H1 (cell line): ENCODE measurements around the gene PHF13. TPM values are rescaled to one million over a fixed set of nuclear protein-coding genes. Genes with fewer than 3 reads are reported as not detected.
A peak's percentile ranks its signal among the peaks of the same experiment; 100 is the strongest.

Experiments
- CTCF ChIA-PET: fragments of 300-600 bp; sonication (Branson Sonifier 250); formaldehyde crosslinking; loops from one replicate; lab custom pipeline; 2021; ENCODE audit not compliant: partially characterized antibody; lab: Charles Lee
- POLR2A ChIA-PET: fragments of 300-600 bp; sonication (Branson Sonifier 250); formaldehyde crosslinking; loops from one replicate; lab custom pipeline; 2021; ENCODE audit warnings: inconsistent platforms; ENCODE audit not compliant: partially characterized antibody; lab: Charles Lee
- DNase-seq, 2 experiments: peaks; one replicate each; pipeline versions ENCODE4 v3.0.0 to v3.0.0-alpha.2; 2010 to 2022; ENCODE audit warnings: low spot score in 2 of 2, low read depth in 1 of 2, mixed read lengths in 1 of 2
- FAIRE-seq: peaks from 2 replicates; lab custom pipeline; 2011; peaks lifted over from hg19 to GRCh38; lab: Jason Lieb, UNC
- H2AFZ ChIP-seq: 2 replicates; pipeline ENCODE4 v1.8.1; 2012; ENCODE audit warnings: low read length, inconsistent platforms
- H2AK5ac ChIP-seq: 2 replicates; pipeline ENCODE4 v1.6.1; 2013; ENCODE audit warnings: low read depth, low read length
- H2BK120ac ChIP-seq: replicated peaks from 2 replicates; pipeline ENCODE3; 2013; ENCODE audit warnings: low read depth, low read length, inconsistent platforms
- H2BK12ac ChIP-seq: 2 replicates; pipeline ENCODE4 v1.6.1; 2013; ENCODE audit warnings: low read depth, low read length
- H2BK15ac ChIP-seq: 2 replicates; pipeline ENCODE4 v1.6.1; 2013; ENCODE audit warnings: low read length
- H2BK20ac ChIP-seq: 2 replicates; pipeline ENCODE4 v1.6.1; 2013; ENCODE audit warnings: low read length
- H2BK5ac ChIP-seq: 2 replicates; pipeline ENCODE4 v1.6.1; 2013; ENCODE audit warnings: low read depth, low read length
- H3K14ac ChIP-seq: 2 replicates; pipeline ENCODE4 v1.6.1; 2013; ENCODE audit warnings: inconsistent platforms; ENCODE audit not compliant: insufficient read length
- H3K18ac ChIP-seq: 2 replicates; pipeline ENCODE4 v1.6.1; 2013; ENCODE audit warnings: low read length; ENCODE audit errors: extremely low read depth
- H3K23ac ChIP-seq: 2 replicates; pipeline ENCODE4 v1.6.1; 2013; ENCODE audit warnings: inconsistent platforms; ENCODE audit not compliant: insufficient read length
- H3K23me2 ChIP-seq: 2 replicates; pipeline ENCODE4 v1.6.1; 2013; ENCODE audit warnings: low read depth, low read length
- H3K27ac ChIP-seq: 2 replicates; pipeline ENCODE4 v1.6.1; 2011; ENCODE audit warnings: low read depth, low read length, inconsistent platforms
- H3K27me3 ChIP-seq, 4 experiments: replicated peaks in 1 of 4; 1 replicate in 1 of 4; 2 replicates in 3 of 4; pipeline versions ENCODE4 v1.6.1 to v1.8.1; 2011 to 2013; ENCODE audit warnings: low read length in 3 of 4, mild to moderate bottlenecking in 3 of 4, inconsistent platforms in 2 of 4, mixed read lengths in 2 of 4, moderate library complexity in 1 of 4; ENCODE audit not compliant: control insufficient read depth in 3 of 4, insufficient read depth in 3 of 4; ENCODE audit errors: extremely low read depth in 1 of 4
- H3K36me3 ChIP-seq, 4 experiments: 2 replicates each; pipeline versions ENCODE4 v1.6.1 to v1.8.1; 2011 to 2013; ENCODE audit warnings: mild to moderate bottlenecking in 4 of 4, low read length in 3 of 4, moderate library complexity in 2 of 4, control low read depth in 1 of 4, inconsistent platforms in 1 of 4; ENCODE audit not compliant: insufficient read depth in 4 of 4, control insufficient read depth in 2 of 4
- H3K4ac ChIP-seq: replicated peaks from 2 replicates; pipeline ENCODE3; 2013; ENCODE audit warnings: low read length, low read depth, mixed read lengths, inconsistent platforms; ENCODE audit not compliant: insufficient read length
- H3K4me1 ChIP-seq, 4 experiments: replicated peaks in 1 of 4; 1 replicate in 1 of 4; 2 replicates in 3 of 4; pipeline versions ENCODE4 v1.6.1 to v1.8.1; 2011 to 2013; ENCODE audit warnings: low read length in 3 of 4, inconsistent platforms in 2 of 4, mixed read lengths in 1 of 4; ENCODE audit not compliant: insufficient read depth in 4 of 4, control insufficient read depth in 3 of 4
- H3K4me2 ChIP-seq, 2 experiments: 2 replicates each; pipeline versions ENCODE4 v1.6.1 to v1.8.1; 2011 to 2013; ENCODE audit warnings: low read depth in 2 of 2, low read length in 2 of 2, control low read depth in 1 of 2, inconsistent platforms in 1 of 2, mild to moderate bottlenecking in 1 of 2; ENCODE audit not compliant: insufficient read depth in 1 of 2
- H3K4me3 ChIP-seq, 4 experiments: fragments of 200-600, 300-600 bp in 1 of 4; sonication (generic), shearing (Covaris generic), sonication (Bioruptor Twin) in 1 of 4; 2 replicates each; pipeline versions ENCODE4 v1.5.1 to v1.8.1; 2011 to 2016; ENCODE audit warnings: low read length in 4 of 4, low read depth in 3 of 4, control low read depth in 2 of 4, inconsistent platforms in 2 of 4, mild to moderate bottlenecking in 2 of 4, mixed read lengths in 1 of 4, moderate library complexity in 1 of 4; ENCODE audit not compliant: insufficient read depth in 2 of 4; ENCODE audit errors: extremely low read depth in 1 of 4
- H3K56ac ChIP-seq: replicated peaks from 2 replicates; pipeline ENCODE3; 2013; ENCODE audit warnings: low read depth, mild to moderate bottlenecking, mixed read lengths, low read length, inconsistent platforms; ENCODE audit not compliant: insufficient read length
- H3K79me1 ChIP-seq: 2 replicates; pipeline ENCODE4 v1.6.1; 2013; ENCODE audit warnings: low read depth, low read length, control low read depth
- H3K79me2 ChIP-seq, 2 experiments: 2 replicates each; pipeline versions ENCODE4 v1.6.1 to v1.8.1; 2012 to 2013; ENCODE audit warnings: low read length in 2 of 2, mild to moderate bottlenecking in 2 of 2, inconsistent platforms in 1 of 2; ENCODE audit not compliant: insufficient read depth in 2 of 2, control insufficient read depth in 1 of 2
- H3K9ac ChIP-seq, 4 experiments: replicated peaks in 1 of 4; 1 replicate in 1 of 4; 2 replicates in 3 of 4; pipeline versions ENCODE4 v1.6.1 to v1.8.1; 2011 to 2013; ENCODE audit warnings: low read depth in 3 of 4, low read length in 3 of 4, control low read depth in 2 of 4, mild to moderate bottlenecking in 2 of 4, moderate library complexity in 2 of 4, inconsistent platforms in 1 of 4; ENCODE audit errors: extremely low read depth in 1 of 4
- H3K9me3 ChIP-seq, 2 experiments: 2 replicates each; pipeline versions ENCODE4 v1.6.1 to v1.8.1; 2012 to 2013; ENCODE audit warnings: mild to moderate bottlenecking in 2 of 2, moderate library complexity in 2 of 2, control low read depth in 1 of 2, inconsistent platforms in 1 of 2, low read depth in 1 of 2, low read length in 1 of 2, mixed read lengths in 1 of 2; ENCODE audit not compliant: insufficient read depth in 2 of 2
- H4K20me1 ChIP-seq, 2 experiments: replicated peaks in 1 of 2; 2 replicates each; pipeline versions ENCODE3 to v1.8.1; 2011 to 2013; ENCODE audit warnings: inconsistent platforms in 2 of 2, low read length in 2 of 2, mild to moderate bottlenecking in 1 of 2; ENCODE audit not compliant: insufficient read depth in 2 of 2, control insufficient read depth in 1 of 2
- H4K5ac ChIP-seq: 2 replicates; pipeline ENCODE4 v1.6.1; 2013; ENCODE audit warnings: low read length, low read depth, mixed read lengths, inconsistent platforms; ENCODE audit not compliant: insufficient read length
- H4K8ac ChIP-seq: 2 replicates; pipeline ENCODE4 v1.8.0; 2013; ENCODE audit warnings: mild to moderate bottlenecking, moderate library complexity, low read length, inconsistent platforms; ENCODE audit not compliant: insufficient read depth; ENCODE audit errors: extremely low read depth
- H4K91ac ChIP-seq: replicated peaks from 2 replicates; pipeline ENCODE3; 2013; ENCODE audit warnings: low read length, mixed read lengths, inconsistent platforms; ENCODE audit not compliant: insufficient read length
- ASH2L ChIP-seq: fragments of 200-600, 300-600 bp; sonication (generic); IDR thresholded peaks from one replicate; pipeline ENCODE4 v1.7.1; 2017; ENCODE audit warnings: low read length
- BACH1 ChIP-seq: IDR thresholded peaks from 2 replicates; pipeline ENCODE4 v1.6.1; 2012; ENCODE audit warnings: low read length, improper control_type of control experiment
- BRCA1 ChIP-seq: IDR thresholded peaks from 2 replicates; pipeline ENCODE4 v1.6.1; 2012; ENCODE audit warnings: low read depth, low read length, improper control_type of control experiment
- CEBPB ChIP-seq: IDR thresholded peaks from 2 replicates; pipeline ENCODE4 v1.6.1; 2012; ENCODE audit warnings: low read depth, low read length
- GTF2F1 ChIP-seq: IDR thresholded peaks from 2 replicates; pipeline ENCODE4 v1.6.1; 2012; ENCODE audit warnings: low read depth, low read length, improper control_type of control experiment, borderline replicate concordance
- HDAC6 ChIP-seq: IDR thresholded peaks from one replicate; pipeline ENCODE4 v1.7.1; 2012; ENCODE audit warnings: low read depth, mild to moderate bottlenecking, inconsistent platforms, low read length, moderate library complexity
- KDM4A ChIP-seq: IDR thresholded peaks from one replicate; pipeline ENCODE4 v1.7.1; 2012; ENCODE audit warnings: low read depth, mild to moderate bottlenecking, moderate library complexity, low read length, inconsistent platforms; ENCODE audit not compliant: severe bottlenecking
- MAFK ChIP-seq: IDR thresholded peaks from 2 replicates; pipeline ENCODE4 v1.6.1; 2012; ENCODE audit warnings: low read depth, mild to moderate bottlenecking, improper control_type of control experiment, low read length
- NANOG ChIP-seq: IDR thresholded peaks from 2 replicates; pipeline ENCODE4 v1.6.1; 2011; ENCODE audit warnings: low read length, low read depth, mild to moderate bottlenecking, inconsistent platforms; ENCODE audit not compliant: insufficient read depth, poor library complexity, severe bottlenecking
- TEAD4 ChIP-seq: IDR thresholded peaks from 2 replicates; pipeline ENCODE4 v1.6.1; 2012; ENCODE audit warnings: low read depth, low read length, inconsistent platforms, mixed read lengths
- WGBS, 2 experiments: shearing (Covaris generic) in 1 of 2; methylation state at CpG; one replicate each; pipeline versions ENCODE4 v1.1.6 to v1.1.7; 2013 to 2015; ENCODE audit warnings: low lambda C conversion rate in 2 of 2, mixed read lengths in 2 of 2, inconsistent platforms in 1 of 2, low coverage in 1 of 2, missing lambda C conversion rate in 1 of 2; ENCODE audit not compliant: insufficient replicate concordance in 2 of 2, insufficient coverage in 1 of 2, insufficient read length in 1 of 2; ENCODE audit errors: extremely low coverage in 1 of 2, missing lambda C conversion rate in 1 of 2; 5-methylcytosine and 5-hydroxymethylcytosine counted together
- polyA plus RNA-seq, 7 experiments: library from polyadenylated mRNA; depleted of rRNA in 3 of 7; stranded (reverse) in 5 of 7; unstranded in 2 of 7; fragments of >200 nt in 5 of 7; fragments of 200-250 nt in 2 of 7; gene quantifications; 1 replicate in 5 of 7; 2 replicates in 1 of 7; 4 replicates in 1 of 7; pipeline versions ENCODE4 v1.2.1 to v1.2.3, GENCODE V29; 2011 to 2013; ENCODE audit warnings: missing spikeins in 2 of 7, mixed read lengths in 2 of 7
- total RNA-seq: library from RNA; stranded (reverse); fragmentation: NEBNext Ultra II Directional; extraction: Animal tissue kit (Norgen Biotek cat#: 25700); gene quantifications from 2 replicates; pipeline ENCODE4 v1.2.1, GENCODE V29; 2021
- TF ChIP-seq, protein P1 (sequence below): IDR thresholded peaks from 2 replicates; pipeline ENCODE4 v1.6.1; 2012; ENCODE audit warnings: inconsistent platforms

PHF13 gene
- total and polyA plus RNA-seq, 2 of the 8 experiments (the other 6 are each of a cell fraction or from before 2014, with no cell fraction given): 11.7 to 39.6 TPM

DNA sequence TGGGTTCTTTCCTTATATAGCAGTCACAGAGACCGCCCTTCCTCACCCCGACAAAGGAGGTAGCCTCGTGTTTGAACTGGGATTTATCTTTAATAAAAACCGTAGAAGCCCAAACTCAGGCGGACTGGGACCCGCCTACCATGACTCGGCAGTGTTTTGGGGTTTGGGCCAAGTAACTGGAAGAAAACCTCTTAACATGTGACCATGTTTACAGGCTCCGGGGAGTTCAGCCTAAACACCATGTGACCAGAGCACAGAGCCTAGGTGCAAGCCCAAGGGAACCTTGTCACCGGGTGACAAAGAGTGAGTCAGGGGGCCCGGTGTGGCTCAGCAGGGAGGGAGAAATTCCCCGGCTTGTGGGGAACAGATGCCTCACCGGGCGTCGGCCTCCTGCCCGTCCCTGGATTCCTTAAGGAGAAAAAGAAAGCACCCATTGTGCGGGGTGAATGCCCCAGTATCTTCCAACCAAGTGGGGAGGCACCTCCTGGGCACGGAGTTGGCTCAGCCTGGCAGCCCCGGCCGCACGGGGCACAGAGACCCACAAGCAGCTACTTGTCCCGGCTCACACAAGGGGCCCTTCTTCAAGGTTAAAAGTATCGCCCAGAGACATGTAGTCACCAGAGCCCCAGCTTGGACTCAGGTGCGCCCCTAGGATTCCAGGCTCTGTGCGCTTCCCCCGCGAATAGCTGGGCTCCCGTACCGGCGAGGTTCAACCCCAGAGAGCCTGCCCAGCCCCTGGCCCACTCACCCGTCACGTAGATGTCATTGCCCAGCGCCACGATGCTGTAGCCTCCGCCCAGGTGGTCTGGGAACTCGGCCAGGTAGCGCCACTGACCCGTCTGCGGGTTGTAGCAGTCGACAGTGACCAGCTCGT lies 12.2 kb upstream of the PHF13 start:
- ChIA-PET CTCF (interaction anchor here (0.7 to 3.3 kb wide), 15 partner anchors 9 to 163 kb away, joined by 3 to 16 read pairs (median 4); partner anchors contain the start of genes NOL9, PHF13 and TAS1R1), POLR2A (interaction anchor here (0.6 to 10.8 kb wide), 20 partner anchors 9 to 402 kb away, joined by 3 to 196 read pairs (median 4); partner anchors contain the start of genes NOL9, PHF13, TAS1R1 and THAP3)
- no peak overlapping the region for H2BK20ac ChIP-seq
- WGBS, 2 experiments: 4% methylated on average over 40 of the region's 40 CpGs; no CpG with 5 or more reads in 1 of the 2 experiments
- peaks cover 22 to 54% of the 10 kb centered on the region in 2 experiments; a peak in 3 of 4 replicates for H3K79me2 ChIP-seq
- H3K14ac ChIP-seq: no peak overlapping the region
- H3K56ac ChIP-seq: peak overlapping the region; percentile 67
- peak overlapping the region; percentile 24; the same call in 1 of the 2 replicates for H2BK5ac ChIP-seq
- H3K4me1 ChIP-seq: peaks cover 2 to 13% (median 9%) of the 10 kb centered on the region in 4 experiments
- peak overlapping the region; percentile 95 for H3K4ac ChIP-seq
- peak overlapping the region; percentile 50; the same call in 1 of the 2 replicates for H2BK12ac ChIP-seq
- H3K79me1 ChIP-seq: peaks cover 21% of the 10 kb centered on the region
- no peak overlapping the region; the same call in 1 of the 2 replicates for H2AK5ac ChIP-seq
- H2BK15ac ChIP-seq: no peak overlapping the region
- no peaks in the 10 kb centered on the region for H3K9me3 ChIP-seq
- no peak overlapping the region for H2AFZ ChIP-seq
- H3K4me3 ChIP-seq: peak overlapping the region; percentile 75 to 92 (median 86)
- peak overlapping the region; percentile 91 to 94 for H3K4me2 ChIP-seq
- no peak for FAIRE-seq
- no peak overlapping the region for H3K23ac ChIP-seq
- H3K9ac ChIP-seq: peak overlapping the region; percentile 56 to 91 (median 78)
- peak overlapping the region; percentile 23 for H4K5ac ChIP-seq
- peaks cover 18% of the 10 kb centered on the region for H3K23me2 ChIP-seq
- H3K36me3 ChIP-seq: peaks cover 8 to 20% (median 18%) of the 10 kb centered on the region in 4 experiments; a peak in 7 of 8 replicates
- no peak overlapping the region for H4K8ac ChIP-seq
- H3K27me3 ChIP-seq: no peaks in the 10 kb centered on the region; a peak in 1 of 7 replicates
- peak in 1 of 2 experiments; percentile 58 for DNase-seq
- H4K20me1 ChIP-seq: peaks cover 27 to 32% of the 10 kb centered on the region in 2 experiments
- H3K18ac ChIP-seq: peak overlapping the region; percentile 97
- H4K91ac ChIP-seq: peak overlapping the region; percentile 79
- no peak overlapping the region for H3K27ac ChIP-seq
- H2BK120ac ChIP-seq: no peak overlapping the region
- TF ChIP-seq GTF2F1: no peak
- TF ChIP-seq, protein P1, sequence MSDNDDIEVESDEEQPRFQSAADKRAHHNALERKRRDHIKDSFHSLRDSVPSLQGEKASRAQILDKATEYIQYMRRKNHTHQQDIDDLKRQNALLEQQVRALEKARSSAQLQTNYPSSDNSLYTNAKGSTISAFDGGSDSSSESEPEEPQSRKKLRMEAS: peak; percentile 51
- TF ChIP-seq TEAD4: no peak
- TF ChIP-seq BACH1: peak; percentile 87
- no peak for TF ChIP-seq ASH2L
- peak; percentile 78; the same call in 1 of the 2 replicates for TF ChIP-seq MAFK
- no peak for TF ChIP-seq NANOG
- no peak for TF ChIP-seq BRCA1
- TF ChIP-seq CEBPB: no peak
- no peak for TF ChIP-seq KDM4A
- no peak for TF ChIP-seq HDAC6
